SK-N-SH (cell line): ENCODE data around the gene FBXW11. TPM values are rescaled to one million over a fixed set of nuclear protein-coding genes. Genes with fewer than 3 reads are reported as not detected.

Source experiments
- CTCF ChIA-PET: fragments of 300-600, 350-600 bp; formaldehyde crosslinking; extraction: SDS; loops from one replicate; lab custom pipeline; 2021; lab: Yijun Ruan, JAX
- POLR2A ChIA-PET: fragments of 350-600 bp; sonication (Branson Sonifier 250); formaldehyde crosslinking; extraction: SDS; loops from one replicate; lab custom pipeline; 2020; ENCODE audit warnings: antibody characterized with exemption, inconsistent platforms; lab: Yijun Ruan, JAX
- DNase-seq: peaks from one replicate; pipeline ENCODE4 v3.0.0; 2012
- H2AFZ ChIP-seq: fragments of 200-600 bp; sonication (generic); 2 replicates; pipeline ENCODE4 v1.8.1; 2016; ENCODE audit warnings: antibody characterized with exemption, mild to moderate bottlenecking, low read depth
- H3F3A ChIP-seq: fragments of 200-600 bp; sonication (generic); replicated peaks from 2 replicates; pipeline ENCODE3; 2016; ENCODE audit warnings: antibody characterized with exemption, mild to moderate bottlenecking; ENCODE audit not compliant: insufficient read depth
- H3K27ac ChIP-seq, 2 experiments: fragments of 200-500 bp in 1 of 2; fragments of 200-600 bp in 1 of 2; sonication (Bioruptor generic) in 1 of 2; sonication (generic), shearing (Covaris generic) in 1 of 2; 2 replicates each; pipeline versions ENCODE4 v1.5.1 to v1.6.1; 2014 to 2016; ENCODE audit warnings: low read depth in 2 of 2, inconsistent platforms in 1 of 2, low read length in 1 of 2, mild to moderate bottlenecking in 1 of 2, mixed read lengths in 1 of 2
- H3K27me3 ChIP-seq: fragments of 200-600 bp; sonication (generic), shearing (Covaris generic); 2 replicates; pipeline ENCODE4 v1.6.1; 2016; ENCODE audit warnings: mixed run types; ENCODE audit not compliant: insufficient read depth
- H3K36me3 ChIP-seq, 2 experiments: fragments of 200-500 bp in 1 of 2; fragments of 200-600 bp in 1 of 2; sonication (Bioruptor generic) in 1 of 2; sonication (generic) in 1 of 2; replicated peaks in 1 of 2; 2 replicates each; pipeline versions ENCODE3 to v1.5.1; 2014 to 2016; ENCODE audit warnings: low read length in 1 of 2, mild to moderate bottlenecking in 1 of 2; ENCODE audit not compliant: insufficient read depth in 2 of 2, control insufficient read depth in 1 of 2
- H3K4me1 ChIP-seq, 2 experiments: fragments of 200-500 bp in 1 of 2; fragments of 200-600 bp in 1 of 2; sonication (Bioruptor generic) in 1 of 2; sonication (generic), shearing (Covaris generic) in 1 of 2; 2 replicates each; pipeline versions ENCODE4 v1.5.1 to v1.6.1; 2014 to 2016; ENCODE audit warnings: low read depth in 1 of 2, low read length in 1 of 2, mixed run types in 1 of 2; ENCODE audit not compliant: insufficient read depth in 2 of 2, control insufficient read depth in 1 of 2
- H3K4me2 ChIP-seq: fragments of 200-600 bp; sonication (generic), shearing (Covaris generic); 2 replicates; pipeline ENCODE4 v1.6.1; 2017; ENCODE audit warnings: mixed run types
- H3K4me3 ChIP-seq, 2 experiments: fragments of 200-500 bp in 1 of 2; fragments of 200-600 bp in 1 of 2; sonication (Bioruptor generic) in 1 of 2; sonication (generic), shearing (Covaris generic) in 1 of 2; 2 replicates each; pipeline versions ENCODE4 v1.5.1 to v1.8.1; 2014 to 2016; ENCODE audit warnings: low read depth in 2 of 2, inconsistent platforms in 1 of 2, low read length in 1 of 2, mild to moderate bottlenecking in 1 of 2, mixed read lengths in 1 of 2, moderate library complexity in 1 of 2
- H3K79me2 ChIP-seq: fragments of 200-600 bp; sonication (generic); 2 replicates; pipeline ENCODE4 v1.8.1; 2017; ENCODE audit warnings: mild to moderate bottlenecking; ENCODE audit not compliant: insufficient read depth
- H3K9ac ChIP-seq: fragments of 200-600 bp; sonication (generic); 2 replicates; pipeline ENCODE4 v1.6.1; 2017; ENCODE audit warnings: mixed run types
- H3K9me2 ChIP-seq: fragments of 200-600 bp; sonication (generic); 2 replicates; pipeline ENCODE4 v1.6.1; 2017; ENCODE audit warnings: mixed run types
- H3K9me3 ChIP-seq: fragments of 200-600 bp; sonication (generic); 2 replicates; pipeline ENCODE4 v1.6.1; 2017; ENCODE audit warnings: mixed run types, mild to moderate bottlenecking, moderate library complexity
- H4K20me1 ChIP-seq: fragments of 200-600 bp; sonication (generic); 2 replicates; pipeline ENCODE4 v1.6.1; 2017; ENCODE audit warnings: mild to moderate bottlenecking, mixed run types; ENCODE audit not compliant: insufficient read depth
- CTCF ChIP-seq: fragments of 200-600 bp; sonication (generic); IDR thresholded peaks from 2 replicates; pipeline ENCODE4 v1.6.1; 2017; ENCODE audit warnings: antibody characterized with exemption, mild to moderate bottlenecking, moderate library complexity
- EZH2phosphoT487 ChIP-seq: fragments of 200-600 bp; sonication (generic); IDR thresholded peaks from 2 replicates; pipeline ENCODE4 v1.6.1; 2017; ENCODE audit warnings: low read depth, mixed run types, mild to moderate bottlenecking, antibody characterized with exemption, moderate library complexity, borderline replicate concordance
- FOXJ3 ChIP-seq: sonication (generic); formaldehyde crosslinking; IDR thresholded peaks from 2 replicates; pipeline ENCODE4 v1.5.1; 2020; ENCODE audit warnings: mild to moderate bottlenecking, missing genetic modification reagents
- GATA2 ChIP-seq: sonication (generic); formaldehyde crosslinking; IDR thresholded peaks from 2 replicates; pipeline ENCODE4 v1.5.0; 2020; ENCODE audit warnings: mild to moderate bottlenecking, missing genetic modification reagents
- IRF3 ChIP-seq: fragments of 150-350 bp; IDR thresholded peaks from 2 replicates; pipeline ENCODE4 v1.6.1; 2016; ENCODE audit warnings: mild to moderate bottlenecking, low read depth, low read length
- JUND ChIP-seq: IDR thresholded peaks from 2 replicates; pipeline ENCODE4 v1.4.0; 2012
- MAX ChIP-seq: IDR thresholded peaks from 2 replicates; pipeline ENCODE4 v1.4.0; 2012; ENCODE audit warnings: low read depth
- POLR2AphosphoS5 ChIP-seq: IDR thresholded peaks from 2 replicates; pipeline ENCODE4 v1.6.1; 2012; ENCODE audit warnings: low read depth, low read length
- RAD21 ChIP-seq: IDR thresholded peaks from 2 replicates; pipeline ENCODE4 v1.6.1; 2012; ENCODE audit warnings: mild to moderate bottlenecking, low read length
- RCOR1 ChIP-seq: fragments of 150-350 bp; IDR thresholded peaks from 2 replicates; pipeline ENCODE4 v1.6.1; 2017; ENCODE audit warnings: antibody characterized with exemption, low read length
- REST ChIP-seq: IDR thresholded peaks from 2 replicates; pipeline ENCODE4 v1.6.1; 2012; ENCODE audit warnings: mild to moderate bottlenecking, low read depth, low read length, moderate library complexity
- RFX5 ChIP-seq: IDR thresholded peaks from 2 replicates; pipeline ENCODE4 v1.6.1; 2012; ENCODE audit warnings: mild to moderate bottlenecking, improper control_type of control experiment, low read length
- RXRA ChIP-seq: IDR thresholded peaks from 2 replicates; pipeline ENCODE4 v1.4.0; 2012; ENCODE audit warnings: low read depth, mild to moderate bottlenecking, borderline replicate concordance
- SIN3A ChIP-seq: IDR thresholded peaks from 2 replicates; pipeline ENCODE4 v1.6.1; 2012; ENCODE audit warnings: low read depth, mild to moderate bottlenecking, low read length, moderate library complexity, borderline replicate concordance
- SMC3 ChIP-seq: IDR thresholded peaks from 2 replicates; pipeline ENCODE4 v1.6.1; 2012; ENCODE audit warnings: low read depth, low read length, improper control_type of control experiment
- TAF1 ChIP-seq: IDR thresholded peaks from 2 replicates; pipeline ENCODE4 v1.6.1; 2012; ENCODE audit warnings: low read depth, mild to moderate bottlenecking, low read length, moderate library complexity, borderline replicate concordance
- TEAD4 ChIP-seq: IDR thresholded peaks from 2 replicates; pipeline ENCODE4 v1.4.0; 2012; ENCODE audit warnings: mild to moderate bottlenecking, borderline replicate concordance; ENCODE audit not compliant: insufficient read depth
- YY1 ChIP-seq: IDR thresholded peaks from 2 replicates; pipeline ENCODE4 v1.4.0; 2012; ENCODE audit warnings: low read depth, mild to moderate bottlenecking
- WGBS: methylation state at CpG from one replicate; pipeline ENCODE4 v1.1.6; 2017; ENCODE audit warnings: low lambda C conversion rate; 5-methylcytosine and 5-hydroxymethylcytosine counted together
- polyA plus RNA-seq, 3 experiments: library from polyadenylated mRNA; depleted of rRNA; stranded (reverse); fragments of >200 nt; gene quantifications; 2 replicates each; pipeline ENCODE4 v1.2.3, GENCODE V29; 2012

The FBXW11 gene
- polyA plus RNA-seq, 1 of the 3 experiments (the other 2 are of a cell fraction) = 37.5 TPM

- CTCF ChIA-PET = interaction anchor here (0.6 to 3.6 kb wide), 8 partner anchors 9 to 440 kb away, joined by 3 to 14 read pairs (median 4); partner anchors contain the start of gene FGF18
- Histone ChIP-seq H2AFZ (no peak overlapping the region), H3K36me3 (peaks cover 10 to 18% of the 10 kb centered on the region in 2 experiments), H3K4me2 (no peak overlapping the region), H3K4me1 (no peaks in the 10 kb centered on the region; a peak in 1 of 4 replicates), H3K27me3 (no peaks in the 10 kb centered on the region), H3K9me3 (no peaks in the 10 kb centered on the region), H3F3A (no peaks in the 10 kb centered on the region), H3K9ac (no peak overlapping the region), H3K27ac (no peak overlapping the region), H3K4me3 (no peak overlapping the region), H4K20me1 (no peaks in the 10 kb centered on the region)
- DNase-seq = peak; percentile 40
- TF ChIP-seq IRF3 (no peak), GATA2 (CRISPR knock-in tag) (no peak), TEAD4 (no peak), YY1 (no peak), RAD21 (peak; percentile 29; the same call in 1 of the 2 replicates), FOXJ3 (CRISPR knock-in tag) (no peak), CTCF (peak; percentile 54)
- TF ChIP-seq, all 33 proteins: peak for 2
- whole genome bisulfite sequencing = 92% methylated on average over 7 of the region's 7 CpGs
- Histone ChIP-seq H3K79me2 (no peaks in the 10 kb centered on the region), H3K9me2 (no peaks in the 10 kb centered on the region)
- POLR2A ChIA-PET = no interaction called here
Measured at GRCh38 chr5:171858303-171858702, 148.1 kb downstream of the FBXW11 start.

GRCh38 chr5:171857489-171857876 lies 149.0 kb downstream of the FBXW11 start:
- Histone ChIP-seq H3K27ac (no peak overlapping the region), H3K4me2 (no peak overlapping the region), H4K20me1 (no peaks in the 10 kb centered on the region), H3K36me3 (peaks cover 6 to 11% of the 10 kb centered on the region in 2 experiments), H3K27me3 (no peaks in the 10 kb centered on the region), H3K4me1 (no peaks in the 10 kb centered on the region; a peak in 1 of 4 replicates), H3F3A (no peaks in the 10 kb centered on the region), H3K9me2 (no peaks in the 10 kb centered on the region), H3K9me3 (no peaks in the 10 kb centered on the region), H2AFZ (no peak overlapping the region), H3K9ac (no peak overlapping the region), H3K4me3 (no peak overlapping the region), H3K79me2 (no peaks in the 10 kb centered on the region)
- POLR2A ChIA-PET = no interaction called here
- WGBS = 93% methylated on average over 12 of the region's 12 CpGs
- CTCF ChIA-PET = interaction anchor here (0.9 to 3.6 kb wide), 4 partner anchors 17 to 439 kb away, joined by 3 to 14 read pairs (median 7); partner anchors contain the start of gene FGF18
- no peak for DNase-seq
- TF ChIP-seq SIN3A (no peak), MAX (no peak), EZH2phosphoT487 (no peak), JUND (no peak), GATA2 (CRISPR knock-in tag) (no peak), FOXJ3 (CRISPR knock-in tag) (no peak), RAD21 (no peak), RCOR1 (no peak), TAF1 (no peak), REST (no peak), RFX5 (no peak), TEAD4 (no peak), SMC3 (no peak), RXRA (no peak), POLR2AphosphoS5 (no peak)
